HG02885 (cell line): ENCODE results near the gene SUMO4.

Experiments
- ATAC-seq: cut with Tn5 transposase; IDR thresholded peaks from one replicate; pipeline ENCODE4 v1.9.1; 2021; ENCODE audit warnings: mild to moderate bottlenecking; ENCODE audit not compliant: unreplicated experiment, poor library complexity

SUMO4 gene

DNA sequence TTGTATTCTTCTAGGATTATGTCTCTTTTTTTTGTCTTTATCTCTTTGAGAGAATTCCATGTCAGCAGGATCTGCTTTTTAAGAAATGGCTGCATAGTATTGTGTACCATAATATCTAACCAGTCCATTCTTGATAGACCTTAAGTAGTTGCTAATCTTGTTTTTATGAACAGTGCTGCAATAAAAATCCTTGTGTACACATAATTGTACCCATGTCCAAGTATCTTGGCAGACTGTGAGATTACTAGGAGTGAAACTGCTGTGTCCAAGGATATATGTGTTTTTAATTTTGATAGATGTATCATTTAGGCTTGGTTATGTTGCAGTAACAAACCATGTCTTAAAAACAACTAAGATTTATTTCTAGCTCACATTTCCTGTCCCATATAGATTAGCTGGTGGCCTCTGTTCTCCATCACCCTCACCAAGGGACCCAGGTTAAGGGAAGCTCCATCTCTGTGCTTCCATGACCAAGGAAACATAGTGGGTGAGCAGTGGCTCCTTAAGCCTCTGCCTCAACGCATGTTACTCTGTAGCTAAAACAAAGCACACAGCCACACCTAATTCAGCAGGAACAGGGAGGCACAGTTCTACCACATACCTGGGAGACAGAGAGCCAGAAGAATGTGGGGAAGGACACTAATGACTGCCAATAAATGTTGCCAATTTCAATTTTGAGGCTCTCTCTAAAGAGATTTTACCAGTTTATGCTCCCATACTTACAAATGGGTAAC is 12.1 kb upstream of the SUMO4 start:
- no peak for ATAC-seq

DNA sequence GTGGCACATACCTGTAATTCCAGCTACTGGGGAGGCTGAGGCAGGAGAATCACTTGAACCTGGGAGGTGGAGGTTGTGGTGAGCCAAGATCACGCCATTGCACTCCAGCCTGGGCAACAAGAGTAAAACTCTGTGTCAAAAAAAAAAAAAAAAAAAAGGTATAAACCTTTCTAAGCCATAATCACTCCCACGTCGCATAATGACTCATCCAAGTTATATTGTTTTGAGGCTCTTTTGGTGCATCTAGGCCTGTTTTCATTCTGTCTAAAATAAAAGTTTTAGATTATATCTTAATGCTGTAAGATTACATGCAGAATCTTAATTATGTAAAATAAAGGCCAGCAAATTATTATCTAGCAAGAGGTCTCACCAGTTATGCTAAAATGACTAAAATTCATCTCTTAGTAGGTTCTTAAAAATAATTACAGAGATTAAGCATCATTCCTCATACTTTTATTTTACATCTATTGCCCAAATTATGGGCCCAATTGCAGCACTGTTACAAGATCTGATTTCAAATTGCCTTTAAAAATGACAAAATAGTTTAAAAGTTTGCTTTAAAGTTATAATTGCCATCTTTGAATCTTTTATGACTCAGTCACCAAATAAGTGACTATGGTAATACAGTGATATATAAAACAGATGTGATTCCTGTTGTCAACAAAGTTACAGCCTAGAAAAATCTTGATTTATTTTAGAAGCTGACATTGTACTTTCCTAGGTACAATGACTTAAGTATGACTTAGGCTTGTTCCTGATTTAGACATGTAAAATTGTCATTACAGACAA is 10.4 kb upstream of the SUMO4 start:
- no peak for ATAC-seq

DNA sequence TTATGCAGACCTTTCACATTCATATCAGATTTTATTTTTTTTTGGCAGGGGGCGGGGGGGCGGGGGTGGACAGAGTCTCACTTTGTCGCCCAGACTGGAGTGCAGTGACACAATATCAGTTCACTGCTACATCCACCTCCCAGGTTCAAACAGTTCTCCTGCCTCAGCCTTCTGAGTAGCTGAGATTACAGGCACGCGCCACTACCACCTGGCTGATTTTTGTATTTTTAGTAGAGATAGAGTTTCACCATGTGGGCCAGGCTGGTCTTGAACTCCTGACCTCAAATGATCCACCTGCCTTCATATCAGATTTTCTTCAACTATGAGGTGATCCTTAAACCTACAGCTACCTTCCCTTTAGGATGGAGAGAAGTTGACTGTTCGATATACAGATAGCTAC is 8.0 kb upstream of the SUMO4 start:
- no peak for ATAC-seq

DNA sequence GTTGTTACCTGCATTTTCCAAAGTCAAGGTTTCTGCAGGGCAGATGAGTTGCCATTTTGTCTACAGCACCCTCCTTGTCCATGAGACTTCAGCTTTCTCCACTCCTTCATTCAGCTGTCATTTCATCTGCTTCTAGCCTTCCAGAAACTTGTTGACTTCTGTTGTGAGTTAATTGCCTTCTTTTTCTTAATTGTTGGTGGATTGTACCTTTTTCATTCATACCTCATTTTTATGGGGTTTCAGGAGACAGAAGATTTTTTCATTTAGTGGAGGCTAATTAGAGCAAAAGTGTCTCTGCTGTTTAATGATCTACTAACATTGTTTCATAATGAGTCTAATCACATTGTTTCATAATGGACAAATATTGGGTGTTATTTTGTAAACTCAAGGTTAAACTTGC is 7.5 kb upstream of the SUMO4 start:
- no peak for ATAC-seq

DNA sequence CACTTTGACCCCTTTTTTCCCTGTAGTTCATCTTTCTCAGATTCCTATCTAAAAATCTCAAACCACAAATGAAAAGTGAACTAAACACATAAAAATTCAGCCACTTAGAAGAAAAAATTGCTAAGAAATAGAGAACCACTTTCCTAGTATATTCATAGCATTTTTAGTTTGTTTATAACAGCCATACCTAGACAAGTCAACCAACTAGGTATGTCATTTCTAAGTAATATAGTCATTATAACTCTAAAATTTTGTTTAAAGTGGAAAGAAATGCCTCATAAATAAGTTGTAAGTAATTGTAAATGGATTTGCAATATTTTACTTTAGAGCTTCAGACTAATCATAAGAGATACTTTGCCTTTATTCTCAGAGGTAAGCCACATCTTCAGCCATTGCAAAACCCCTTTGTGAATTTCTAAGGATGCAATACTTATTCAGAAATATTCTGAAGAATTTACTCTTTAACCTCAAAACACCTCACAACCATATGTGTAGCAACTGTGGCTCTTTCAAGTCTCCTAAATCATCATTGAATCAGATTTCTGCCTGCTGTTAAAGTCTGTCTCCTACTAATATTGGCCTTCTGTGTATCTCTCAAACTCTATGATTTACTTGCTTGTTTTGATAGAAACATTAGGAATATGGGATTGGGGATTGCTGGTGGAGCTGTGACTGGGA is 6.9 kb upstream of the SUMO4 start:
- no peak for ATAC-seq

DNA sequence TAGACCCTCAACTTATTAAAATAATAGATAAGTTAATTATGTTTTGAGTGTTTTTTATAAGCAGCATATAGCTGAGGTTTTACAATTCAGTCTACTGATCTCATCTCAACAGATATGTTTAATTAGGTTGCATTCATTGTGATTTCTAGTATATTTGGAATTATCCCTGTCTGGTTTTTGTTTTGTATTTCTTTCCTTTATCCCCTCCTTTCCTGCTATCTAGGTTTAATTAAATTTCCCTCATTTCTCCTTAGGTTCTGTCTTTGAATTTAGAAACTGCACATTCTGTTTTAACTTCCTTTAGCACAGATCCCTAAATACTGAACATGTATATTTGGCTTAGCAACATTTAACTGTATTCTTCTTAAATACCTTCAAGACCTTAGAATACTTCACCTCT is 4.9 kb upstream of the SUMO4 start:
- no peak for ATAC-seq

DNA sequence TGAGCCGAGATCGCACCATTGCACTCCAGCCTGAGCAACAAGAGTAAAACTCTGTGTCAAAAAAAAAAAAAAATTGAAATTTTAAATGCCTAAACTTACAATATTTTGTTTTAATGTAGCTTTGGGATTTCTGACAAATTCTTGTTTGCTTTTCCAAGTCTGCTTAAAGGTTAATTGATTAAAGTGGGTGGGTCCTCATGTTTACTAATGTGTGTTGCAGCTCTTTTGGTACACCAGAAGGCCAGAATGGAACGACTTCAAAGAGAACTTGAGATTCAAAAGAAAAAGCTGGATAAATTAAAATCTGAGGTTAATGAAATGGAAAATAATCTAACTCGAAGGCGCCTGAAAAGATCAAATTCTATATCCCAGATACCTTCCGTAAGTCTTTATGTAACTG is 2.7 kb upstream of the SUMO4 start:
- ATAC-seq = no peak

DNA sequence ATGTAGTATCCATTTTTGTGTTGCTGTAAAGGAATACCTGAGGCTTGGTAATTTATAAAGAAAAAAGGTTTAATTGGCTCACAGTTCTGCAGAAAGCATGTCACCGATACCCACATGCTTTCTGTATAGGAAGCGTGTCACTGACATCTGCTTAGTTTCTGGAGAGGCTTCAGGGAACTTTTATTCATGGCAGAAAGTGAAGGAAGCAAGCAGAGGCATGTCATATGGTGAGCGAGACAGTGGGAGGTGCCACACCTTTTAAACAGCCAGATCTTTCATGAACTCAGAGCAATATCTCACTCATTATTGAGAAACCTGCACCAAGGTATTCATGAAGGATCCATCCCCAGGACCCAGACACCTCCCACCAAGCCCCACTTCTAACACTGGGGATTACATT is 3.5 kb downstream of the SUMO4 start:
- ATAC-seq = no peak

DNA sequence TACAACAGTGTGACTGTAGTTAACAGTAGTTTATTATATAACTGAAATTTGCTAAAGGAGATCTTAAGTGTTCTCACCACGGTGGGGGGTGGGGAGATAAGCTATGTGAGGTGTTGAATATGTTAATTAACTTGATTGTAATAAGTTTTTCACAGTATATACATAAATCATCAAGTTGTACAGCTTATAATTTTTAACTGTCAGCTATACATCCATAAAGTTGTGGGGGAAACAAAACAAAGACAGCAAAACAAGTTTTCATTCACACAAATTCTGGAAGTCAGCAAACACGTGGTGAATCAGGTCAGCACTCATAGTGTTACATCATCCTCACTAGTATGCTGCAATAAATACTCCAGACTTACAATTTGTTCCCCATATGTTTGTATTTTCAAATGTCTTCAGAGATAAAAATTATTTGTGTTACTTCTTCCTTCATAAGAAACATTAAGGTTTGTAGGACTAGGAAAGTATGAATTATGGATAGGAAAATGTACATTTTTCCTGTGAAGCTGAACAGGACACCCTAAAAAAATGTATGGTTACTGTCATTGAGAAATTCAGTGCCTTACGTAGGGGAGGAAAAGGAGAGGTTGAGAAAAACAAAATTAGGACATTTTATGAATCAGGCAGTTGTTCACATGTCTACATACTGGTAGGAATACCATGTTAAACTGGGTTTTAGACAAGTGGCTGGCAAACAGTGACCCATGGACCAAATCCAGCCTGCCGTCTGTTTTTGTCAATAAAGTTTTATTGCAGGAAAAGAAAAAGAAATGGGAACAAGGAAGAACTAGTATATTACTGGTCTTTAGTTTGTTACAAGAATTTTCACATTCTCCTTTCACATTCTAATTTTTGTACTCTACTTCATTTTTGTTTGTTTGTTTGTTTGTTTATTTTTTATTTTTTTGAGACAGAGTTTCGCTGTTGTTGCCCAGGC is 6.0 kb downstream of the SUMO4 start:
- no peak for ATAC-seq

DNA sequence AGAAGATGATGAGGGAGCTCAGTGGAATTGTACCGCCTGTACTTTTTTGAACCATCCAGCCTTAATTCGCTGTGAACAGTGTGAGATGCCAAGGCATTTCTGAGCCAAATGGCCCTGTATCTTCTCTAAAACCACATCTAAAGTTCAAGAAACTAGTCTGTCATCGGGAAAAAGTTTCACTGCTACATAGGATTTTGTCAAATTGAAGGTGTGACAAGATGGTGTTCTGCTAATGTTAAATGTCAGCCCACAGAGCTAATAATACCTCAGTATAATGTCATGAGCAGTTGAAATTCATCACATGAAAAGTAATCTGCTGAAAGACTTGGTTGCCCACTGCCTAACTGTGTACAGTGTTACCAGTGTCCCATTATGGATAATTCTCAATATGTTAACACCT is 9.6 kb downstream of the SUMO4 start:
- ATAC-seq = no peak

DNA sequence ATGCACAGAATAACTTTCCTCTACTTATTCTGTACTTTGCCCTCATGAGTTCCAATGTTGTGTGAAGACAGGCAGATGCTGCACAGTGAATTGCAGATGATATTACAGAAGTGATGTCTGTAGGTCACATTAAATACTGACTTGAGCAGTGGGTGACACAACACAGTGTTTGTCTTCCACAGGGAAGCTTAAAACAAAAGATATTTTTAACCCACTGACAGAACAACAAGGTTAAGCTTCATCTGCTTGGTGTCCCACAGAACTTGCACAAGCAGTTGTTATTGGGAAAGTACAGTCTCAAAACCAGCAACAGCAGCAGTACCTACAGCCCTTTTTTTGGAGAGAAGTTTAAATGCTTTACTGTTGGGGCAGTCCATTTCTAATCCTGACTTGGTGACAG is 10.5 kb downstream of the SUMO4 start:
- no peak for ATAC-seq

DNA sequence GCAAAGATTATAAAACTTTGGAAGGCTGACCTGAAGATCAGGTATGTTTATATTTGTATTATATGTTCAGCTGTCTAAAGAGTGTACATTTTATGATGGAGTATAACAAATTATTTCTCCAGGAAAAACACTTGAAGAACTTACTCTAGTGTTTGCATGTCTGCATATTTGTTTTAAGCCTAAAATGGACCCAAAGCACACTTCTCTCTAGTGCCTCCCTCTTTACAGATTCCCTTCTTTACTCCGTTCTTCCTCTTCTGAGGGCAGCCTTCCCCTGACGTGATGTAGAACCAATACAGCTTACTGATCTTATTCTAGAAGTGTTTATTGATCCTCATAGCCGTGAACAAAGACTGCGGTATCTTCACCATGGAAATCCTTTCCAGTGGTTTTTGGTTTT is 13.9 kb downstream of the SUMO4 start:
- no peak for ATAC-seq

DNA sequence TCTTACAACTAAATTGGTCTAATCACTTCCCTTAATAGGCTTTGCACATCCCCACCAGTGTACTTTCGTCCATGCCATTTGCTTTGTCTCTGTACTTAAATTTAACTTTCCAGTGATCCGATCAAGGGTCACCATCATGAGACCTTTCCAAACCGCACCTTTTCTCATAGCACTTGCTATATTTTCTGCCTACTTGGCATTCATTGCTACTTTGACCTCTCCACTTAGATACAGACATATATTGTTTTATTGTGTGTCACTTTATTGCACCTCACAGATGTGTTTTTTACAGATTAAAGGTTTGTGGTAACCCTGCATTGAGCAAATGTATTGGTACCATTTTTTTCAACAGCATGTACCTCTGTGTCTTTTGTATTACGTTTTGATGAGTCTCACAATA is 14.8 kb downstream of the SUMO4 start:
- ATAC-seq = no peak

DNA sequence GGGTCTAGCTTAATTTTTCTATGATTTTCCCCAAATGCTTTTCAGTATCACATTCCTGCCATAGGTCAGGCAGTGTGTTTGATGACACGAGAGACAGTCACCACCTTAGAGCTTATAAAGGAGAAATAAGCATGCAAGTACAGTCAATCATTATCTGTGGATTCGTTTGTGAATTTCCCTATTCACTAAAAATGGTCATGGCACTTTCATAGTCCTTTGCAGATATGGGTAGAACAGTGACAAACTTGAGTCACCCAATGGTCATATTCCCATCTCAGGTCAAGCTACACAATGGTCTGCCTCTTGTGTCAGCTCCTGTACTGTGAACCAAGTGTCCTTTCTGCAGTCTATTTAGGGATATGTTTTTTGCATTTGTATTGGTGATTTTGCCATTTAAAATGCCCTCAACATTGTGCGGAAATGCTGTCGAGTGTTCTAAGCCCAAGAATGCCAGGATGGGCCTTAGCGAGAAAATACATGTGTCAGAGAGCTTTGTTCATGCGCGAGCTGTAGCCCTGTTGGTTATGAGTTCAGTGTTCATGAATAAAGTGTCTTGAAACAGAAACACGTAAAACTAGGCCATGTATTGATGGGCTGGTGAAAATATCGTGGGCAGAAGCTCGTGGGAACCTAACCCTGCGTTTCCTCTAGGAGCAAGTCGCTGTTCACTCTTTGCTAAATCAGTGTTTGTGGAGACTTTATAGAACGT is 19.8 kb downstream of the SUMO4 start:
- no peak for ATAC-seq

DNA sequence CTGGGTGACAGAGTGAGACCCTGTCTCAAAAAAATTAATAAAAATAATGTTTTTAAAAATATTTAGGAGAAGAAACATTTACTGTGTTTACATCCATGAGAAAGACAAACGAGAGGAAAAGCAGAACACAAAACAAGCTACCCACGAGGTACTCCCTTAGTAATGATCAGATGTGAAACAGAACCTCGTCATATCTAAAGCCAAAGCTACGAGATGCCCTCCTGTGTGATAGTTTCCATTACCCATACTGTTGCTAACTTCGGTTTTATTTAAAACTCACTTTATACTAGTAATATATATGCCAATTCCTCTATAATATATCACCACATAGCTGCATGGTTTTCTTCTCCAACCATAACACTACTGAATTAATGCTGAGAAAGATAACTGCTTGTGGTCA is 21.1 kb downstream of the SUMO4 start:
- no peak for ATAC-seq

DNA sequence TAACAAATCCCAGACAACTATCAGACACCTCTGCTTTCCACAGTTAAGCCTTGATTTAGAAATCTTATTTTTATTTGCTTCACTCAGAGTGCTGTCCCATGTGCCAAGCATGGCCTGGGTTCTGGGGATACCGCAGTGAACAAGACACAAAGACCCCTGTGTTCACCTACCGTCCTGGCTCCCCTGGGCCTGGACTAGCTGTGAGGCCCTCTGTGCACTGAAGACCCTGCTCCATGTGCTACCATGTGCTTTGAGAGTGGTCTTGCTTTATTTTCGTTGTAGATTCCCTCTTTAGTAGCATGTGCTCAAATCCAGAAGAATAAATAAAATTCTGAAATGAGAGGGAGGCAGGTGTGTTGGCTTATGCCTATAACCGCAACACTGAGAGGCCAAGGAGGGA is 22.5 kb downstream of the SUMO4 start:
- ATAC-seq = no peak

DNA sequence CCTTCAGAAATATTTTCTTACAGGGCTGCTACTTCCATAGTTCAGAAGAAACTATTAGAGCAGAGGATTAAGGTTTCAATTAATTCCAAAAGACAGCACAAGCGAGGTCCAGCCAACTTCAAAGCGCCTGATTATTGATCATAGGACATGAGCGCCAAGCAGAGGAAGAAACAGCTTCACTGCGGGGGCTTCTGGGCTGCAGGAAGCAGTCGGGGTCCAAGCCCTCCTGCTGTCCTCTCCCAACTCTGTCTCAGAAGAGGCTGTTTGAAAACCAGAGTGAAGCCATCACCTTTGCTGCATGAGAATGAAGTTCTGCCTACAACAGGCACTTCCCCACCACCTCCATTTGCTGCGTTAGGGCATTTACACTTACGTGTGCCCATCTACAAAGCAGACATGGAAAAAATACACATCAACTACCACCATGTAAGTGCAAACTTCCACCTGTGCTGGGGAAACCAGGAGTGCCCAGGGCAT is 23.9 kb downstream of the SUMO4 start:
- no peak for ATAC-seq

DNA sequence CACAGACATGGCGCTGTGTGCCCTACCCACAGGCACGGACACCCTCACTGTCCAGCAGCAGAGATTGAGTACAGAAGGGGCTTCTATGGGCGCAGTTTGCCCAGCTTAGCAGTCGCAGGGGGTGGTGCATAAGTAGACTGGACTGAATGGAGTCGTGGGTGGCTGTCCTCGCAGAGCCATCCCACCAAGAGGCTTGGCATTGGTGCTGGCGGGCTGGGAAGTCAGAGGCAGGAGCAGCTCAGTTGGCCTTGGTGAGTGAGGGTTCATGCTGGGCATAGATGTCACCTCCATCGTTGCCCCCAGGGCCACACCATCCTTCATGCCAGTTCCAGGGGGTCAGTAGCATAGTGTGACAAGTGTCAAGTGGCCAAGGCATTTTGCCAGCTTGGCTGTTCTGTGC is 25.2 kb downstream of the SUMO4 start:
- ATAC-seq = no peak

DNA sequence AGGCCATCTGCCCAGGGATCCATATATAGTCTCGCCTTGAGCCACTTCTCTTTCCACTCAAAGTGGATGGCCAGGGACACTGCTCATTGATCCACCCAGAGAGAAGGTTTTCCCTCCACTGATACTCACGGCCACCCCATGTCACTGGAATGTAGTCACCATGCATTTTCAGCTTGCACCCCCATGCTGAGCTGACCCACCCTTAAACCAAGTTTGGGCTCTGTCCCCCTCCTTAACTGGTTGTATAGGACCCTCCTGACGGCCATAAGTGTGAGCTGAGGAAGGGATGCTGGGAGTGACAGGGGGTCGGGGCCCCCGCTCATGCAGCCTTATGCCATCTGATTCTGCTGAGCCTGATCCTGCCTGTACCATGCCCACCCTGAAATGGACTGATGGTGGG is 25.7 kb downstream of the SUMO4 start:
- ATAC-seq = no peak

DNA sequence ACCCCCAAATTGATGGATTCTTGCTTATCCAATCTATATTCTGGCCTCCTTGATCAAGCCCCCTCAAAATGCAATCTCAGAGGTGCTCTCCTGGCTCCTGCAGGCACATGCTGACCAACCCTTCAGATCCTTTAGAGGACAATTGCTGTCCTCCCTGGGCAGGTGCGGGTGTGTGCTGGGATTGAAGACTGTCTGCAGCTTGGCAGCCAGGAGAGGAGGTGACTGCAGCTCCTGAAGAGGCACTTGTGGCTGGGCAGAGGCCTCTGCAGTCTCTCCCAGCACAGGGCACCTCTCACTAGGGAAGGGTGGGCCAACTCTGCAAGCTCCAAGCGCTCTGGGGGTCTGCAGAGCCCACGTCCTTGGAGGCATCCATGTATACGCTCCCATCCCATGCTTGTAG is 28.5 kb downstream of the SUMO4 start:
- no peak for ATAC-seq
